Activated CD8-positive, alpha-beta T cell treated with anti-CD3 and anti-CD28 coated beads for 36 hours (primary cell): ENCODE results near the gene LRRC8C. TPM values are rescaled to one million over a fixed set of nuclear protein-coding genes. Genes with fewer than 3 reads are reported as not detected.

Source experiments
- ATAC-seq: fragments of 200-7000 bp; cut with Tn5 transposase; one replicate; pipeline ENCODE4 v1.10.0; 2021; ENCODE audit warnings: mild to moderate bottlenecking, moderate library complexity
- CTCF ChIA-PET: fragments of 350-600 bp; sonication (Branson Sonifier 250); formaldehyde crosslinking; loops from one replicate; lab custom pipeline; 2021; ENCODE audit warnings: antibody characterized with exemption; lab: Charles Lee
- POLR2A ChIA-PET: fragments of 350-600 bp; sonication (Branson Sonifier 250); formaldehyde crosslinking; loops from one replicate; lab custom pipeline; 2021; ENCODE audit warnings: antibody characterized with exemption; lab: Charles Lee
- DNase-seq: peaks from one replicate; pipeline ENCODE4 v3.0.0-alpha.2; 2020
- H3K27ac Mint-ChIP-seq: one replicate; pipeline ENCODE4 v1.8.0; 2021; ENCODE audit warnings: mild to moderate bottlenecking, mixed read lengths
- H3K27me3 Mint-ChIP-seq: one replicate; pipeline ENCODE4 v1.8.0; 2021; ENCODE audit warnings: mixed read lengths
- H3K36me3 Mint-ChIP-seq: one replicate; pipeline ENCODE4 v1.8.0; 2021; ENCODE audit warnings: low read depth, mixed read lengths
- H3K4me1 Mint-ChIP-seq: one replicate; pipeline ENCODE4 v1.8.0; 2021; ENCODE audit warnings: low read depth, mixed read lengths
- H3K4me3 Mint-ChIP-seq: one replicate; pipeline ENCODE4 v1.8.0; 2021; ENCODE audit warnings: mild to moderate bottlenecking, moderate library complexity, mixed read lengths
- H3K9me3 Mint-ChIP-seq: one replicate; pipeline ENCODE4 v1.8.0; 2021; ENCODE audit warnings: mixed read lengths
- CTCF ChIP-seq: fragments of 200-600 bp; IDR thresholded peaks from one replicate; pipeline ENCODE4 v1.8.0; 2022; ENCODE audit warnings: antibody characterized with exemption, mild to moderate bottlenecking
- intact Hi-C: fragments of 100-400 bp; cut with micrococcal nuclease; formaldehyde crosslinking; loops from one replicate; pipeline ENCODE4 v1.10.0; 2022
- total RNA-seq, 2 experiments: library from RNA; stranded (reverse); gene quantifications; one replicate each; pipeline ENCODE4 v1.2.3, GENCODE V29; 2021

LRRC8C gene
- total RNA-seq: 10 to 100 TPM; 34.4 to 37.4 TPM

- TF ChIP-seq CTCF: peak; percentile 43
- H3K4me3 Mint-ChIP-seq: peak within 1 kb of the TSS; percentile 93
- DNase-seq (peak; percentile 90), ATAC-seq (peak; percentile 81)
- H3K27me3 Mint-ChIP-seq: no peaks in the 10 kb centered on the region
- H3K36me3 Mint-ChIP-seq: peaks cover 47% of the 10 kb centered on the region
- H3K9me3 Mint-ChIP-seq: no peaks in the 10 kb centered on the region
- H3K27ac Mint-ChIP-seq: peak within 1 kb of the TSS; percentile 96
- ChIA-PET CTCF (interaction anchor here (0.6 to 10.4 kb wide), 22 partner anchors 10 to 151 kb away, joined by 3 to 147 read pairs (median 4); no protein-coding TSS in a partner anchor), POLR2A (interaction anchor here (0.6 to 7.7 kb wide), 22 partner anchors 8 to 322 kb away, joined by 3 to 76 read pairs (median 4); partner anchors contain the start of gene LRRC8D)
- intact Hi-C loops: loop anchor here (1.0 to 10.0 kb wide), 5 partner anchors 40 to 352 kb away; no protein-coding TSS in a partner anchor
- H3K4me1 Mint-ChIP-seq: peaks cover 68% of the 10 kb centered on the region
Measured at GRCh38 chr1:89632657-89633247, at the start of gene LRRC8C. Gene LRRC8C, plus strand, starts transcription at chr1:89633120. Its CDS starts 53,354 bp downstream, at chr1:89686474.

GRCh38 chr1:89584211-89584610, 48.7 kb upstream of the LRRC8C start:
- no peak for DNase-seq
- no peak for ATAC-seq
- H3K9me3 Mint-ChIP-seq: no peaks in the 10 kb centered on the region
- peaks cover 89% of the 10 kb centered on the region for H3K36me3 Mint-ChIP-seq
- H3K4me3 Mint-ChIP-seq: no peak overlapping the region
- intact Hi-C loops: no loop called here
- H3K27ac Mint-ChIP-seq: no peak overlapping the region
- ChIA-PET POLR2A (interaction anchor here (1.1 to 1.5 kb wide), 3 partner anchors 18 to 24 kb away, joined by 3 read pairs; no protein-coding TSS in a partner anchor), CTCF (interaction anchor here (2.4 to 2.8 kb wide), 2 partner anchors 10 to 14 kb away, joined by 8 to 14 read pairs; no protein-coding TSS in a partner anchor)
- TF ChIP-seq CTCF: no peak
- H3K4me1 Mint-ChIP-seq: peaks cover 70% of the 10 kb centered on the region
- no peaks in the 10 kb centered on the region for H3K27me3 Mint-ChIP-seq

DNA sequence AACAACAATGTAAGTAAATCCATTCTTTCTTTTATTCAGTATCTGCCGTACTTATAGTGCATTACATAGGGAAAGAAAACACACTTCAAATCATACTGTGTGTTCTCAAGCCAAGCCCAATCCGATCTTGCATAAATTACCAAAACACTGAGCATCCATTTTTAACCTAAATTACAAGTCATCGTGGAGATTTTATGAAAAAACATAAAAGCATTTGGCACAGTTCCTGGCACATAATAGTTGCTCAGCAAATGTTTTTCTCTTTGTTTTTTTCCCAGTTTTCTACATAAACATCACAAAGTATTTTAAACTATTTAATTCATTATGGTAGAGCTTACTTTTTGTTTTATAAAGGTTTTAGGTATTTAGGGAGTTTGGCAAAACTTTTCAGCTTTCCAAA, 48.1 kb upstream of the LRRC8C start:
- no peaks in the 10 kb centered on the region for H3K9me3 Mint-ChIP-seq
- no peak overlapping the region for H3K4me3 Mint-ChIP-seq
- no peak overlapping the region for H3K27ac Mint-ChIP-seq
- ATAC-seq (no peak), DNase-seq (no peak)
- CTCF ChIA-PET: interaction anchor here (0.7 to 2.8 kb wide), 4 partner anchors 10 to 21 kb away, joined by 3 to 14 read pairs (median 6); no protein-coding TSS in a partner anchor
- no peak for TF ChIP-seq CTCF
- POLR2A ChIA-PET: interaction anchor here (1.1 to 1.5 kb wide), 3 partner anchors 18 to 23 kb away, joined by 3 read pairs; no protein-coding TSS in a partner anchor
- H3K27me3 Mint-ChIP-seq: no peaks in the 10 kb centered on the region
- intact Hi-C loops: no loop called here
- peaks cover 90% of the 10 kb centered on the region for H3K36me3 Mint-ChIP-seq
- peaks cover 76% of the 10 kb centered on the region for H3K4me1 Mint-ChIP-seq

GRCh38 chr1:89587729-89588161, 45.2 kb upstream of the LRRC8C start:
- Mint-ChIP-seq H3K4me1 (peaks cover 76% of the 10 kb centered on the region), H3K4me3 (no peak overlapping the region), H3K27ac (no peak overlapping the region), H3K36me3 (peaks cover 74% of the 10 kb centered on the region), H3K9me3 (no peaks in the 10 kb centered on the region), H3K27me3 (no peaks in the 10 kb centered on the region)
- no peak for TF ChIP-seq CTCF
- ChIA-PET CTCF (interaction anchor here (0.9 to 1.4 kb wide), 5 partner anchors 9 to 175 kb away, joined by 3 to 4 read pairs (median 3); no protein-coding TSS in a partner anchor), POLR2A (interaction anchor here (0.9 kb wide), 1 partner anchor 15 kb away, joined by 3 read pairs; no protein-coding TSS in a partner anchor)
- no peak for ATAC-seq
- intact Hi-C loops: no loop called here
- DNase-seq: no peak

GRCh38 chr1:89588480-89588879, 44.4 kb upstream of the LRRC8C start:
- ChIA-PET CTCF (interaction anchor here (1.0 to 2.0 kb wide), 4 partner anchors 9 to 174 kb away, joined by 3 to 5 read pairs (median 3); no protein-coding TSS in a partner anchor), POLR2A (no interaction called here)
- no peak overlapping the region for H3K4me3 Mint-ChIP-seq
- peak overlapping the region; percentile 73 for H3K27ac Mint-ChIP-seq
- H3K36me3 Mint-ChIP-seq: peaks cover 74% of the 10 kb centered on the region
- DNase-seq (no peak), ATAC-seq (no peak)
- intact Hi-C loops: no loop called here
- peaks cover 78% of the 10 kb centered on the region for H3K4me1 Mint-ChIP-seq
- no peaks in the 10 kb centered on the region for H3K27me3 Mint-ChIP-seq
- no peak for TF ChIP-seq CTCF
- H3K9me3 Mint-ChIP-seq: no peaks in the 10 kb centered on the region
